Astrocyte (in vitro differentiated cells and primary cell): ENCODE data around the gene TRIM9.

Source experiments
- EZH2 ChIP-seq: IDR thresholded peaks from 2 replicates; pipeline ENCODE4 v1.6.1; 2012; ENCODE audit warnings: mild to moderate bottlenecking, low read length, inconsistent platforms; ENCODE audit not compliant: insufficient read depth
- TF ChIP-seq, protein P1 (sequence below): IDR thresholded peaks from 2 replicates; pipeline ENCODE4 v1.5.1; 2011; ENCODE audit warnings: low read depth, mild to moderate bottlenecking, inconsistent platforms, low read length, moderate library complexity; ENCODE audit not compliant: insufficient read depth

DNA sequence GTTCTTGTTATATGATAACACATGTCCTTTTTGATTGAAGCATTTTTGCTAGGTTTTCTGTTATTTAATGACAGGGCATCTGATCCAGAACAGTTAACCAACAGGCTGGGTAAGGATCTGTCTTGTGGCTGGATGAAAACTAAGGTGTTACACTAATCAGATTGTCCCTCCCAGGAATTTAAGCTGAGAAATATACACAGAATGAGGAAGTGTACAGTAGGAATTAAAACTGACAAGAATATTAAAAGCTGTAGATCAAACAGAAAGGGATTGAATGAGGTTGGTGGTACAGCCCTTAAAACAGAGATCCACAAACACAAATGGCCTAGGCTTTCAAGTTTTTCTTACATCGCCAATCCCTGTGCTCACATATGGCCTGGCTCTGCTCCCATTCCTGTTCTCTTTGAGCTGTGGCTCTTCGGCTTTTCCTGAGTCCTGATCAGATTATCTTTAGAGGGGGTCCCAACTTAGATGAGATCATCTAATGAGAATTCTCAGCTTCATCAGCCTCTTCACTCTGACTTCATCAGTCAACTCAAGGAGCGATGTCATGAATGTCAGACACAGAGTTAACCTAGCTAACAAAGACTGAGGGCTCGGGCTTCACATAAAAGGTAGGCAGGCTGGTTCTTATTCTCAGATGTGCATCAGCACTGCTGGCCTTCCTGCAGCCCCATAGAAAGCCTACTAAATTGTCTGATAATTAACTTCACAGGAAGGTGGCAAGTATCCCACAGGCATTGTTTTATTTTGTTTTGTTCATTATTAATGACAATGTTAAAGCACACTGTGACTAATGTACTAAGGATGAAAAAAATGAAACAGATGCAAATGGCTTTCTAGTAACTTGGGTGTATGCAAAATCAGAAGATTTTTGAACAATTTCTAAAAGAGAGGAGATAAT is 162.1 kb downstream of the TRIM9 start:
- TF ChIP-seq, protein P1, sequence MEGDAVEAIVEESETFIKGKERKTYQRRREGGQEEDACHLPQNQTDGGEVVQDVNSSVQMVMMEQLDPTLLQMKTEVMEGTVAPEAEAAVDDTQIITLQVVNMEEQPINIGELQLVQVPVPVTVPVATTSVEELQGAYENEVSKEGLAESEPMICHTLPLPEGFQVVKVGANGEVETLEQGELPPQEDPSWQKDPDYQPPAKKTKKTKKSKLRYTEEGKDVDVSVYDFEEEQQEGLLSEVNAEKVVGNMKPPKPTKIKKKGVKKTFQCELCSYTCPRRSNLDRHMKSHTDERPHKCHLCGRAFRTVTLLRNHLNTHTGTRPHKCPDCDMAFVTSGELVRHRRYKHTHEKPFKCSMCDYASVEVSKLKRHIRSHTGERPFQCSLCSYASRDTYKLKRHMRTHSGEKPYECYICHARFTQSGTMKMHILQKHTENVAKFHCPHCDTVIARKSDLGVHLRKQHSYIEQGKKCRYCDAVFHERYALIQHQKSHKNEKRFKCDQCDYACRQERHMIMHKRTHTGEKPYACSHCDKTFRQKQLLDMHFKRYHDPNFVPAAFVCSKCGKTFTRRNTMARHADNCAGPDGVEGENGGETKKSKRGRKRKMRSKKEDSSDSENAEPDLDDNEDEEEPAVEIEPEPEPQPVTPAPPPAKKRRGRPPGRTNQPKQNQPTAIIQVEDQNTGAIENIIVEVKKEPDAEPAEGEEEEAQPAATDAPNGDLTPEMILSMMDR: no peak
- TF ChIP-seq EZH2: no peak
